K562 (cell line): ENCODE measurements around the gene CBFA2T2. TPM values are rescaled to one million over a fixed set of nuclear protein-coding genes. Genes with fewer than 3 reads are reported as not detected.

Experiments
- AFF4 ChIP-seq: sonication (generic); formaldehyde crosslinking; IDR thresholded peaks from 2 replicates; pipeline ENCODE4 v1.8.0; 2023; ENCODE audit warnings: mild to moderate bottlenecking, missing genetic modification reagents
- ARHGAP35 ChIP-seq: fragments of 450-650 bp; IDR thresholded peaks from 2 replicates; pipeline ENCODE4 v1.6.1; 2018; ENCODE audit not compliant: partially characterized antibody
- BRD9 ChIP-seq: fragments of 450-650 bp; IDR thresholded peaks from 2 replicates; pipeline ENCODE4 v1.6.1; 2018; ENCODE audit warnings: low read depth; ENCODE audit not compliant: partially characterized antibody
- CREB1 ChIP-seq, 2 experiments: sonication (generic) in 1 of 2; formaldehyde crosslinking in 1 of 2; IDR thresholded peaks; 2 replicates each; pipeline versions ENCODE4 v1.6.1 to v1.8.0; 2012 to 2022; ENCODE audit warnings: inconsistent platforms in 1 of 2, mild to moderate bottlenecking in 1 of 2, missing genetic modification reagents in 1 of 2, moderate library complexity in 1 of 2
- CREB5 ChIP-seq: fragments of 250-450 bp; sonication (Bioruptor Pico); IDR thresholded peaks from 2 replicates; pipeline ENCODE4 v1.5.0; 2020; ENCODE audit warnings: mild to moderate bottlenecking
- E2F3 ChIP-seq: fragments of 250-450 bp; sonication (Bioruptor Pico); IDR thresholded peaks from 2 replicates; pipeline ENCODE4 v1.4.0; 2020; ENCODE audit warnings: mild to moderate bottlenecking
- FOSL1 ChIP-seq: fragments of 200-800 bp; sonication (Bioruptor generic); conservative IDR thresholded peaks from 2 replicates; pipeline ENCODE4 v1.6.1; 2016; ENCODE audit warnings: missing genetic modification characterization, missing compliant biosample characterization
- HMGN3 ChIP-seq: IDR thresholded peaks from 2 replicates; pipeline ENCODE4 v1.6.1; 2011; ENCODE audit warnings: borderline replicate concordance, low read depth, mild to moderate bottlenecking, mixed read lengths, low read length; ENCODE audit not compliant: insufficient read length; ENCODE audit errors: extremely low read depth
- KDM4B ChIP-seq, 2 experiments: fragments of 450-650 bp in 1 of 2; sonication (generic) in 1 of 2; IDR thresholded peaks; 2 replicates each; pipeline ENCODE4 v1.6.1; 2016 to 2017; ENCODE audit warnings: borderline replicate concordance in 2 of 2, antibody characterized with exemption in 1 of 2, low read depth in 1 of 2, mild to moderate bottlenecking in 1 of 2
- NR1H2 ChIP-seq: sonication (generic); formaldehyde crosslinking; IDR thresholded peaks from 2 replicates; pipeline ENCODE4 v1.4.0; 2020; ENCODE audit warnings: mild to moderate bottlenecking, missing genetic modification reagents
- POU5F1 ChIP-seq: fragments of 150-350 bp; IDR thresholded peaks from 2 replicates; pipeline ENCODE4 v1.6.1; 2014; ENCODE audit warnings: borderline replicate concordance, low read length, low read depth, mild to moderate bottlenecking; ENCODE audit not compliant: partially characterized antibody
- RBFOX2 ChIP-seq: fragments of 200-400 bp; formaldehyde crosslinking; IDR thresholded peaks from 2 replicates; pipeline ENCODE4 v1.6.1; 2017; ENCODE audit warnings: low read depth, mild to moderate bottlenecking, low read length, moderate library complexity
- TAF7 ChIP-seq: fragments of 450-650 bp; IDR thresholded peaks from 2 replicates; pipeline ENCODE4 v1.6.1; 2016; ENCODE audit warnings: missing genetic modification characterization, missing compliant biosample characterization
- ZBTB49 ChIP-seq: sonication (generic); formaldehyde crosslinking; IDR thresholded peaks from 2 replicates; pipeline ENCODE4 v1.8.0; 2022; ENCODE audit warnings: missing genetic modification reagents, mild to moderate bottlenecking, borderline replicate concordance
- ZFPM2 ChIP-seq: fragments of 250-450 bp; sonication (Bioruptor Pico); IDR thresholded peaks from 2 replicates; pipeline ENCODE4 v1.5.1; 2022; ENCODE audit warnings: mild to moderate bottlenecking
- ZNF197 ChIP-seq: fragments of 200-800 bp; sonication (Bioruptor generic); IDR thresholded peaks from 2 replicates; pipeline ENCODE4 v1.6.1; 2016; ENCODE audit warnings: low read depth, missing genetic modification characterization, missing compliant biosample characterization
- ZNF277 ChIP-seq: fragments of 250-450 bp; sonication (Bioruptor Pico); IDR thresholded peaks from 2 replicates; pipeline ENCODE4 v1.8.0; 2022; ENCODE audit warnings: inconsistent platforms, mild to moderate bottlenecking, moderate library complexity, borderline replicate concordance
- ZNF384 ChIP-seq: IDR thresholded peaks from 2 replicates; pipeline ENCODE4 v1.6.1; 2012; ENCODE audit warnings: low read depth, low read length, improper control_type of control experiment
- ZZZ3 ChIP-seq: fragments of 450-650 bp; IDR thresholded peaks from 2 replicates; pipeline ENCODE4 v1.6.1; 2016; ENCODE audit warnings: antibody characterized with exemption, mild to moderate bottlenecking, moderate library complexity
- polyA plus RNA-seq, 8 experiments: library from polyadenylated mRNA; depleted of rRNA in 4 of 8; stranded (reverse) in 5 of 8; unstranded in 3 of 8; fragments of >200 nt; fragmentation: Nextera tagmentation in 2 of 8; fragmentation: Illumina TruSeq in 1 of 8; extraction: Ambion mirVana in 2 of 8; extraction: Trizol in 1 of 8; gene quantifications; 2 replicates each; pipeline versions ENCODE4 v1.2.1 to v1.2.3, GENCODE V29; 2011 to 2014; ENCODE audit warnings: inconsistent platforms in 1 of 8, missing spikeins in 1 of 8
- total RNA-seq, 7 experiments: library from RNA; depleted of rRNA in 6 of 7; stranded (reverse); fragments of >200 nt in 6 of 7; fragmentation: Illumina TruSeq in 2 of 7; extraction: Trizol in 2 of 7; gene quantifications; 2 replicates each; pipeline versions ENCODE4 v1.2.1 to v1.2.3, GENCODE V29; 2011 to 2021; ENCODE audit warnings: low replicate concordance in 1 of 7

The CBFA2T2 gene
- total and polyA plus RNA-seq, 9 of the 15 experiments (the other 6 are each of a cell fraction or from before 2014, with no cell fraction given) = 0.27 to 9.6 (median 5.8) TPM

GRCh38 chr20:33489495-33490022, 337 bp upstream of the CBFA2T2 start (continued):
- TF ChIP-seq AFF4 (CRISPR knock-in tag) (no peak), ZZZ3 (no peak), CREB5 (CRISPR knock-in tag) (no peak), KDM4B (IDR thresholded peaks at IDR 0.05; ENCODE audit: borderline replicate concordance in 2 of 2, low read depth in 1 of 2) (peak in 1 of 2 experiments; percentile 50; a peak in 1 of 4 replicates), POU5F1 (no peak), ZNF384 (no peak), ARHGAP35 (no peak), HMGN3 (peak; percentile 57), RBFOX2 (peak; percentile 92), TAF7 (tag) (0 out of 2 replicates have a peak, but pooled peaks have one; percentile 35), NR1H2 (CRISPR knock-in tag) (no peak), ZFPM2 (no peak), CREB1 (IDR thresholded peaks at IDR 0.05) (peak; percentile 75), CREB1 (CRISPR knock-in tag; IDR thresholded peaks at IDR 0.05) (peak; percentile 80), ZBTB49 (CRISPR knock-in tag) (no peak), BRD9 (no peak), FOSL1 (tag) (no peak), ZNF197 (CRISPR knock-in tag) (0 out of 2 replicates have a peak, but pooled peaks have one; percentile 42), ZNF277 (CRISPR knock-in tag) (no peak), E2F3 (no peak)
